H1 (cell line): ENCODE data around the gene TBC1D10A. TPM values are rescaled to one million over a fixed set of nuclear protein-coding genes. Genes with fewer than 3 reads are reported as not detected.

Experiments used
- CTCF ChIA-PET: fragments of 300-600 bp; sonication (Branson Sonifier 250); formaldehyde crosslinking; loops from one replicate; lab custom pipeline; 2021; ENCODE audit not compliant: partially characterized antibody; lab: Charles Lee
- POLR2A ChIA-PET: fragments of 300-600 bp; sonication (Branson Sonifier 250); formaldehyde crosslinking; loops from one replicate; lab custom pipeline; 2021; ENCODE audit warnings: inconsistent platforms; ENCODE audit not compliant: partially characterized antibody; lab: Charles Lee
- DNase-seq, 2 experiments: peaks; one replicate each; pipeline versions ENCODE4 v3.0.0 to v3.0.0-alpha.2; 2010 to 2022; ENCODE audit warnings: low spot score in 2 of 2, low read depth in 1 of 2, mixed read lengths in 1 of 2
- FAIRE-seq: peaks from 2 replicates; lab custom pipeline; 2011; peaks lifted over from hg19 to GRCh38; lab: Jason Lieb, UNC
- H2AFZ ChIP-seq: 2 replicates; pipeline ENCODE4 v1.8.1; 2012; ENCODE audit warnings: low read length, inconsistent platforms
- H2AK5ac ChIP-seq: 2 replicates; pipeline ENCODE4 v1.6.1; 2013; ENCODE audit warnings: low read depth, low read length
- H2BK120ac ChIP-seq: replicated peaks from 2 replicates; pipeline ENCODE3; 2013; ENCODE audit warnings: low read depth, low read length, inconsistent platforms
- H2BK12ac ChIP-seq: 2 replicates; pipeline ENCODE4 v1.6.1; 2013; ENCODE audit warnings: low read depth, low read length
- H2BK15ac ChIP-seq: 2 replicates; pipeline ENCODE4 v1.6.1; 2013; ENCODE audit warnings: low read length
- H2BK20ac ChIP-seq: 2 replicates; pipeline ENCODE4 v1.6.1; 2013; ENCODE audit warnings: low read length
- H2BK5ac ChIP-seq: 2 replicates; pipeline ENCODE4 v1.6.1; 2013; ENCODE audit warnings: low read depth, low read length
- H3K14ac ChIP-seq: 2 replicates; pipeline ENCODE4 v1.6.1; 2013; ENCODE audit warnings: inconsistent platforms; ENCODE audit not compliant: insufficient read length
- H3K18ac ChIP-seq: 2 replicates; pipeline ENCODE4 v1.6.1; 2013; ENCODE audit warnings: low read length; ENCODE audit errors: extremely low read depth
- H3K23ac ChIP-seq: 2 replicates; pipeline ENCODE4 v1.6.1; 2013; ENCODE audit warnings: inconsistent platforms; ENCODE audit not compliant: insufficient read length
- H3K23me2 ChIP-seq: 2 replicates; pipeline ENCODE4 v1.6.1; 2013; ENCODE audit warnings: low read depth, low read length
- H3K27ac ChIP-seq: 2 replicates; pipeline ENCODE4 v1.6.1; 2011; ENCODE audit warnings: low read depth, low read length, inconsistent platforms
- H3K27me3 ChIP-seq, 4 experiments: replicated peaks in 1 of 4; 1 replicate in 1 of 4; 2 replicates in 3 of 4; pipeline versions ENCODE4 v1.6.1 to v1.8.1; 2011 to 2013; ENCODE audit warnings: low read length in 3 of 4, mild to moderate bottlenecking in 3 of 4, inconsistent platforms in 2 of 4, mixed read lengths in 2 of 4, moderate library complexity in 1 of 4; ENCODE audit not compliant: control insufficient read depth in 3 of 4, insufficient read depth in 3 of 4; ENCODE audit errors: extremely low read depth in 1 of 4
- H3K36me3 ChIP-seq, 4 experiments: 2 replicates each; pipeline versions ENCODE4 v1.6.1 to v1.8.1; 2011 to 2013; ENCODE audit warnings: mild to moderate bottlenecking in 4 of 4, low read length in 3 of 4, moderate library complexity in 2 of 4, control low read depth in 1 of 4, inconsistent platforms in 1 of 4; ENCODE audit not compliant: insufficient read depth in 4 of 4, control insufficient read depth in 2 of 4
- H3K4ac ChIP-seq: replicated peaks from 2 replicates; pipeline ENCODE3; 2013; ENCODE audit warnings: low read length, low read depth, mixed read lengths, inconsistent platforms; ENCODE audit not compliant: insufficient read length
- H3K4me1 ChIP-seq, 4 experiments: replicated peaks in 1 of 4; 1 replicate in 1 of 4; 2 replicates in 3 of 4; pipeline versions ENCODE4 v1.6.1 to v1.8.1; 2011 to 2013; ENCODE audit warnings: low read length in 3 of 4, inconsistent platforms in 2 of 4, mixed read lengths in 1 of 4; ENCODE audit not compliant: insufficient read depth in 4 of 4, control insufficient read depth in 3 of 4
- H3K4me2 ChIP-seq, 2 experiments: 2 replicates each; pipeline versions ENCODE4 v1.6.1 to v1.8.1; 2011 to 2013; ENCODE audit warnings: low read depth in 2 of 2, low read length in 2 of 2, control low read depth in 1 of 2, inconsistent platforms in 1 of 2, mild to moderate bottlenecking in 1 of 2; ENCODE audit not compliant: insufficient read depth in 1 of 2
- H3K4me3 ChIP-seq, 4 experiments: fragments of 200-600, 300-600 bp in 1 of 4; sonication (generic), shearing (Covaris generic), sonication (Bioruptor Twin) in 1 of 4; 2 replicates each; pipeline versions ENCODE4 v1.5.1 to v1.8.1; 2011 to 2016; ENCODE audit warnings: low read length in 4 of 4, low read depth in 3 of 4, control low read depth in 2 of 4, inconsistent platforms in 2 of 4, mild to moderate bottlenecking in 2 of 4, mixed read lengths in 1 of 4, moderate library complexity in 1 of 4; ENCODE audit not compliant: insufficient read depth in 2 of 4; ENCODE audit errors: extremely low read depth in 1 of 4
- H3K56ac ChIP-seq: replicated peaks from 2 replicates; pipeline ENCODE3; 2013; ENCODE audit warnings: low read depth, mild to moderate bottlenecking, mixed read lengths, low read length, inconsistent platforms; ENCODE audit not compliant: insufficient read length
- H3K79me1 ChIP-seq: 2 replicates; pipeline ENCODE4 v1.6.1; 2013; ENCODE audit warnings: low read depth, low read length, control low read depth
- H3K79me2 ChIP-seq, 2 experiments: 2 replicates each; pipeline versions ENCODE4 v1.6.1 to v1.8.1; 2012 to 2013; ENCODE audit warnings: low read length in 2 of 2, mild to moderate bottlenecking in 2 of 2, inconsistent platforms in 1 of 2; ENCODE audit not compliant: insufficient read depth in 2 of 2, control insufficient read depth in 1 of 2
- H3K9ac ChIP-seq, 4 experiments: replicated peaks in 1 of 4; 1 replicate in 1 of 4; 2 replicates in 3 of 4; pipeline versions ENCODE4 v1.6.1 to v1.8.1; 2011 to 2013; ENCODE audit warnings: low read depth in 3 of 4, low read length in 3 of 4, control low read depth in 2 of 4, mild to moderate bottlenecking in 2 of 4, moderate library complexity in 2 of 4, inconsistent platforms in 1 of 4; ENCODE audit errors: extremely low read depth in 1 of 4
- H3K9me3 ChIP-seq, 2 experiments: 2 replicates each; pipeline versions ENCODE4 v1.6.1 to v1.8.1; 2012 to 2013; ENCODE audit warnings: mild to moderate bottlenecking in 2 of 2, moderate library complexity in 2 of 2, control low read depth in 1 of 2, inconsistent platforms in 1 of 2, low read depth in 1 of 2, low read length in 1 of 2, mixed read lengths in 1 of 2; ENCODE audit not compliant: insufficient read depth in 2 of 2
- H4K20me1 ChIP-seq, 2 experiments: replicated peaks in 1 of 2; 2 replicates each; pipeline versions ENCODE3 to v1.8.1; 2011 to 2013; ENCODE audit warnings: inconsistent platforms in 2 of 2, low read length in 2 of 2, mild to moderate bottlenecking in 1 of 2; ENCODE audit not compliant: insufficient read depth in 2 of 2, control insufficient read depth in 1 of 2
- H4K5ac ChIP-seq: 2 replicates; pipeline ENCODE4 v1.6.1; 2013; ENCODE audit warnings: low read length, low read depth, mixed read lengths, inconsistent platforms; ENCODE audit not compliant: insufficient read length
- H4K8ac ChIP-seq: 2 replicates; pipeline ENCODE4 v1.8.0; 2013; ENCODE audit warnings: mild to moderate bottlenecking, moderate library complexity, low read length, inconsistent platforms; ENCODE audit not compliant: insufficient read depth; ENCODE audit errors: extremely low read depth
- H4K91ac ChIP-seq: replicated peaks from 2 replicates; pipeline ENCODE3; 2013; ENCODE audit warnings: low read length, mixed read lengths, inconsistent platforms; ENCODE audit not compliant: insufficient read length
- CBX8 ChIP-seq: fragments of 300-800, 300-1000 bp; sonication (generic); IDR thresholded peaks from 2 replicates; pipeline ENCODE4 v1.7.1; 2016; ENCODE audit warnings: low read depth, low read length, borderline replicate concordance
- GABPA ChIP-seq: IDR thresholded peaks from 2 replicates; pipeline ENCODE4 v1.6.1; 2011; ENCODE audit warnings: mild to moderate bottlenecking, low read length, moderate library complexity, borderline replicate concordance; ENCODE audit not compliant: insufficient read depth
- GTF2F1 ChIP-seq: IDR thresholded peaks from 2 replicates; pipeline ENCODE4 v1.6.1; 2012; ENCODE audit warnings: low read depth, low read length, improper control_type of control experiment, borderline replicate concordance
- KDM4A ChIP-seq: IDR thresholded peaks from one replicate; pipeline ENCODE4 v1.7.1; 2012; ENCODE audit warnings: low read depth, mild to moderate bottlenecking, moderate library complexity, low read length, inconsistent platforms; ENCODE audit not compliant: severe bottlenecking
- NRF1 ChIP-seq: IDR thresholded peaks from 2 replicates; pipeline ENCODE4 v1.6.1; 2011; ENCODE audit warnings: mild to moderate bottlenecking, low read depth, low read length, improper control_type of control experiment
- POU5F1 ChIP-seq: IDR thresholded peaks from 2 replicates; pipeline ENCODE4 v1.6.1; 2011; ENCODE audit warnings: low read depth, mild to moderate bottlenecking, low read length, moderate library complexity
- RXRA ChIP-seq: IDR thresholded peaks from 2 replicates; pipeline ENCODE4 v1.6.1; 2011; ENCODE audit warnings: low read depth, mild to moderate bottlenecking, low read length, moderate library complexity; ENCODE audit not compliant: insufficient read depth
- SIX5 ChIP-seq: IDR thresholded peaks from 2 replicates; pipeline ENCODE4 v1.6.1; 2011; ENCODE audit warnings: mild to moderate bottlenecking, low read depth, low read length
- SUZ12 ChIP-seq: fragments of 200-600 bp; sonication (generic); IDR thresholded peaks from 2 replicates; pipeline ENCODE4 v1.6.1; 2012; ENCODE audit warnings: mild to moderate bottlenecking, inconsistent platforms, low read length, moderate library complexity, mixed read lengths
- YY1 ChIP-seq: IDR thresholded peaks from 2 replicates; pipeline ENCODE4 v1.6.1; 2011; ENCODE audit warnings: low read depth, mild to moderate bottlenecking, low read length
- WGBS, 2 experiments: shearing (Covaris generic) in 1 of 2; methylation state at CpG; one replicate each; pipeline versions ENCODE4 v1.1.6 to v1.1.7; 2013 to 2015; ENCODE audit warnings: low lambda C conversion rate in 2 of 2, mixed read lengths in 2 of 2, inconsistent platforms in 1 of 2, low coverage in 1 of 2, missing lambda C conversion rate in 1 of 2; ENCODE audit not compliant: insufficient replicate concordance in 2 of 2, insufficient coverage in 1 of 2, insufficient read length in 1 of 2; ENCODE audit errors: extremely low coverage in 1 of 2, missing lambda C conversion rate in 1 of 2; 5-methylcytosine and 5-hydroxymethylcytosine counted together
- polyA plus RNA-seq, 7 experiments: library from polyadenylated mRNA; depleted of rRNA in 3 of 7; stranded (reverse) in 5 of 7; unstranded in 2 of 7; fragments of >200 nt in 5 of 7; fragments of 200-250 nt in 2 of 7; gene quantifications; 1 replicate in 5 of 7; 2 replicates in 1 of 7; 4 replicates in 1 of 7; pipeline versions ENCODE4 v1.2.1 to v1.2.3, GENCODE V29; 2011 to 2013; ENCODE audit warnings: missing spikeins in 2 of 7, mixed read lengths in 2 of 7
- total RNA-seq: library from RNA; stranded (reverse); fragmentation: NEBNext Ultra II Directional; extraction: Animal tissue kit (Norgen Biotek cat#: 25700); gene quantifications from 2 replicates; pipeline ENCODE4 v1.2.1, GENCODE V29; 2021

The TBC1D10A gene
- total and polyA plus RNA-seq, 2 of the 8 experiments (the other 6 are each of a cell fraction or from before 2014, with no cell fraction given): 5.4 to 7.0 TPM

DNA sequence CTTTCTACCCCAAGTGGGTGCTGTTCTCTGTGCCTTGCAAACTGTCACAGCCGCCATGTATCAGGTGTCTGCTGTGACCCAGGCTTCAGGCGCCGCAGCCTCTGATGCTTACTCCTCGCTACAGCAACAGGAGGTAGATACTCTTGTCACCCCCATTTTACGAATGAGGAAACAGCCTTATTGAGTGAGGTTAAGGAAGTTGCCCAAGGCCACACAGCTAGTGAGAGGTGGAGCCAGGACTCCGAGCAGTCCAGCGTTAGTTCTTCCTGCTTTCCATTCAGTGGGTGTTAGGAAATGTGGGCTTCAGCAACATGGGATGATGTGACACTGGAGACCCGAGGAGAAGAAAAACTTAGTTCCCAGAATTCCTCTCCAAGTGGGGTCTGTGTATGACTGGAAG, 46.2 kb upstream of the TBC1D10A start:
- no peaks in the 10 kb centered on the region for H3K23me2 ChIP-seq
- no peak overlapping the region for H4K8ac ChIP-seq
- peaks cover 0 to 2% (median 0%) of the 10 kb centered on the region in 4 experiments; a peak in 1 of 7 replicates for H3K4me1 ChIP-seq
- H3K18ac ChIP-seq: no peak overlapping the region
- ChIA-PET CTCF (interaction anchor here (0.6 to 6.3 kb wide), 4 partner anchors 10 to 84 kb away, joined by 3 to 28 read pairs (median 18); partner anchors contain the start of genes CASTOR1 and RNF215), POLR2A (interaction anchor here (0.9 to 11.8 kb wide), 11 partner anchors 9 to 118 kb away, joined by 3 to 129 read pairs (median 3); partner anchors contain the start of genes CCDC157 and SF3A1)
- H3K14ac ChIP-seq: no peak overlapping the region
- H2BK5ac ChIP-seq: peak overlapping the region; percentile 28; the same call in 1 of the 2 replicates
- no peak overlapping the region for H2AK5ac ChIP-seq
- TF ChIP-seq KDM4A: no peak
- no peak for TF ChIP-seq RXRA
- TF ChIP-seq CBX8: no peak
- no peak for TF ChIP-seq GABPA
- no peak for TF ChIP-seq SUZ12
- no peak for TF ChIP-seq NRF1
- no peak for TF ChIP-seq POU5F1
- TF ChIP-seq YY1: no peak
- TF ChIP-seq SIX5: no peak
- TF ChIP-seq GTF2F1: no peak
- no peak overlapping the region for H4K91ac ChIP-seq
- peaks cover 0 to 3% (median 2%) of the 10 kb centered on the region in 4 experiments; a peak in 1 of 8 replicates for H3K36me3 ChIP-seq
- no peak overlapping the region for H2BK20ac ChIP-seq
- no peak overlapping the region; a peak in 1 of 4 replicates for H3K4me2 ChIP-seq
- no peak overlapping the region for H3K4ac ChIP-seq
- H2BK15ac ChIP-seq: no peak overlapping the region
- no peak overlapping the region for H4K5ac ChIP-seq
- no peak for DNase-seq
- H2BK120ac ChIP-seq: no peak overlapping the region
- H2BK12ac ChIP-seq: no peak overlapping the region
- no peak overlapping the region for H3K4me3 ChIP-seq
- no peak overlapping the region for H2AFZ ChIP-seq
- no peak overlapping the region for H3K27ac ChIP-seq
- FAIRE-seq: no peak
- no peaks in the 10 kb centered on the region for H3K9me3 ChIP-seq
- 82% methylated on average over 8 of the region's 8 CpGs; no CpG with 5 or more reads in 1 of the 2 experiments for WGBS, 2 experiments
- peaks cover 3 to 7% of the 10 kb centered on the region in 2 experiments for H4K20me1 ChIP-seq
- 0 out of 7 replicates have a peak overlapping the region, but pooled peaks of 1 of the 4 experiments have one; percentile 14 for H3K9ac ChIP-seq
- no peaks in the 10 kb centered on the region; a peak in 1 of 7 replicates for H3K27me3 ChIP-seq
- H3K56ac ChIP-seq: no peak overlapping the region
- H3K79me2 ChIP-seq: no peaks in the 10 kb centered on the region
- no peak overlapping the region for H3K23ac ChIP-seq
- H3K79me1 ChIP-seq: no peaks in the 10 kb centered on the region
